Calu3 (cell line): Measurements from ENCODE around the gene JMJD6. TPM values are rescaled to one million over a fixed set of nuclear protein-coding genes. Genes with fewer than 3 reads are reported as not detected.

Experiments used
- BruUV-seq: library from RNA; stranded (reverse); fragments of 400-500 nt; replicated peaks from 2 replicates; lab custom pipeline; 2021; lab: Mats Ljungman, UMichigan
- CTCF ChIA-PET: fragments of 300-600 bp; sonication (Branson Sonifier 250); formaldehyde crosslinking; loops from one replicate; lab custom pipeline; 2022; ENCODE audit warnings: antibody characterized with exemption; lab: Charles Lee
- DNase-seq: peaks from one replicate; pipeline ENCODE4 v3.0.0; 2022
- H3K27ac Mint-ChIP-seq: one replicate; pipeline ENCODE4 v1.8.0; 2022; ENCODE audit warnings: mixed read lengths; ENCODE audit not compliant: unreplicated experiment
- H3K27me3 Mint-ChIP-seq: one replicate; pipeline ENCODE4 v1.8.0; 2022; ENCODE audit warnings: mixed read lengths; ENCODE audit not compliant: unreplicated experiment
- H3K36me3 Mint-ChIP-seq: one replicate; pipeline ENCODE4 v1.8.0; 2022; ENCODE audit warnings: mild to moderate bottlenecking, moderate library complexity, mixed read lengths; ENCODE audit not compliant: insufficient read depth, unreplicated experiment
- H3K4me1 Mint-ChIP-seq: one replicate; pipeline ENCODE4 v1.8.0; 2022; ENCODE audit warnings: mild to moderate bottlenecking, low read depth, mixed read lengths; ENCODE audit not compliant: unreplicated experiment
- H3K4me3 Mint-ChIP-seq: one replicate; pipeline ENCODE4 v1.8.0; 2022; ENCODE audit warnings: mild to moderate bottlenecking, low read depth, moderate library complexity, mixed read lengths; ENCODE audit not compliant: unreplicated experiment
- H3K9me3 Mint-ChIP-seq: one replicate; pipeline ENCODE4 v1.8.0; 2022; ENCODE audit warnings: low read depth, mixed read lengths; ENCODE audit not compliant: unreplicated experiment
- intact Hi-C: fragments of 100-400 bp; cut with micrococcal nuclease; formaldehyde crosslinking; loops from one replicate; pipeline ENCODE4 v1.10.0; 2022; ENCODE audit not compliant: unreplicated experiment
- total RNA-seq: library from RNA; stranded (reverse); gene quantifications from 2 replicates; pipeline ENCODE4 v1.2.3, GENCODE V29; 2022
- TF ChIP-seq, protein P1 (sequence below): fragments of 200-600 bp; IDR thresholded peaks from one replicate; pipeline ENCODE4 v1.8.0; 2022; ENCODE audit warnings: antibody characterized with exemption; ENCODE audit not compliant: unreplicated experiment

JMJD6 gene
- total RNA-seq, 1 experiment from 2014 or later: 62.1 TPM

DNA sequence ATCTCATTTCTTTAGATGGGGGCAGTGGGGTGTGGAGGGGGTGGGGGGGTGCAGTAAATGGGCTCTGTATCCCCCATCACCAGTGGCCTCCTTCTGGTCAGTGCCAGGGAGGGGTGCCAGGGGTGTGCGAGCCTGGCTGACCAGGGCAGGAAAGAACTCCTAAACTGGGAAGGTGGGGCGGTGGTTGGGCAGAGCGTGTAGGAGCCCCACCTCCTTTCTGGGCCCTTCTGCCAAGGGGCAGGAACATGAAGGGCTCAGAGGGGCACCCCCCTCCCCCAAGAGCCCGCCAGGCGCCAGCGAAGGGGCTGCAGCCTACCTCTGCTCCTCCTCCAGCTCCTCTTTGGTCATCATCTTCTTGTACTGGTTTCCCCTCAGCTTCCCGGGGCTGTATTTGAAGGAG is 41.6 kb downstream of the JMJD6 start:
- intact Hi-C loops: no loop called here
- Mint-ChIP-seq H3K4me3 (no peak overlapping the region), H3K27ac (no peak overlapping the region), H3K36me3 (no peaks in the 10 kb centered on the region), H3K4me1 (peaks cover 6% of the 10 kb centered on the region), H3K9me3 (no peaks in the 10 kb centered on the region), H3K27me3 (peaks cover 18% of the 10 kb centered on the region)
- TF ChIP-seq, protein P1, sequence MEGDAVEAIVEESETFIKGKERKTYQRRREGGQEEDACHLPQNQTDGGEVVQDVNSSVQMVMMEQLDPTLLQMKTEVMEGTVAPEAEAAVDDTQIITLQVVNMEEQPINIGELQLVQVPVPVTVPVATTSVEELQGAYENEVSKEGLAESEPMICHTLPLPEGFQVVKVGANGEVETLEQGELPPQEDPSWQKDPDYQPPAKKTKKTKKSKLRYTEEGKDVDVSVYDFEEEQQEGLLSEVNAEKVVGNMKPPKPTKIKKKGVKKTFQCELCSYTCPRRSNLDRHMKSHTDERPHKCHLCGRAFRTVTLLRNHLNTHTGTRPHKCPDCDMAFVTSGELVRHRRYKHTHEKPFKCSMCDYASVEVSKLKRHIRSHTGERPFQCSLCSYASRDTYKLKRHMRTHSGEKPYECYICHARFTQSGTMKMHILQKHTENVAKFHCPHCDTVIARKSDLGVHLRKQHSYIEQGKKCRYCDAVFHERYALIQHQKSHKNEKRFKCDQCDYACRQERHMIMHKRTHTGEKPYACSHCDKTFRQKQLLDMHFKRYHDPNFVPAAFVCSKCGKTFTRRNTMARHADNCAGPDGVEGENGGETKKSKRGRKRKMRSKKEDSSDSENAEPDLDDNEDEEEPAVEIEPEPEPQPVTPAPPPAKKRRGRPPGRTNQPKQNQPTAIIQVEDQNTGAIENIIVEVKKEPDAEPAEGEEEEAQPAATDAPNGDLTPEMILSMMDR: no peak
- DNase-seq: no peak
- BruUV-seq: no TSS peak
- CTCF ChIA-PET: no interaction called here

DNA sequence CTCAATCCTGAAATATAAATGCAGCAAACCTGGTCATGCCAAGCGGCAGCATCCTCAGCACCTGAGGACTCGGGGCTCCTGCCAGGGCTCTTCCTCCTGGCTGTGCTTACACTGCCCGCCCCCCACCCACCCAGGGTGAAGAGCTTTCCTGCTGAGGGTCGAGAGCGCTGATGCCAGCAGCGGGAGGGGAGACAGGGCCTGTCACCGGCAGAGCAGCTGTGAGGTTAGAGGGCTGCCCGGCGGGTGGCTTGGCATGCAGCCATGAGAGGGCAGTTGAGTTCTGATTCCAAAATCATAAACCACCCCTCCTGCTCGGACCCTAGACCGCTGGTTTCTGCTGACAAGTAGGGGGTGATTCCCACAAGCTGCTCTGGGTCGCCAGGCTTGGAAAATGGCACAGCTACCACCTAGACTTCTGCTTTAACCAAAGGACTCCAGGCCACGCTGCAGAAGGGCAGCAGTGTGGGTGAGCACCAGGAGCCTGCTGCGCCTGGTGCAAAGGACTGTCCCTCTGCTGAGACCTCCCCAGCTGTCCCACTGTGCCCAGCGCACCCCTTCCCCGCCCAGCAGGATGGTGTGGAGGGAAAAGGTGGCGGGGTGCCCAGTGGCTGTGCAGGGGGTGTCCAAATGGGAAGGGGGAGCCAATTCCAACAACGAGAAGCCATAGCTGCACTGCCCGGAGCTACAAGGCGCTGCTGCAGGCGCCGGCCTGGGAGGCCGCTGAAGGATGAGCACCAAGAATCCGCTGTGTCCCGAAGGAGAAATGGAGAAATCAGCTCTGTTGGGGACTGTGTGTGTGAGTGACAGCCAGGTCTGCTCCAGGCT is 42.3 kb downstream of the JMJD6 start:
- Mint-ChIP-seq H3K4me3 (no peak overlapping the region), H3K27ac (no peak overlapping the region), H3K36me3 (no peaks in the 10 kb centered on the region), H3K4me1 (peaks cover 6% of the 10 kb centered on the region), H3K9me3 (no peaks in the 10 kb centered on the region), H3K27me3 (peaks cover 17% of the 10 kb centered on the region)
- TF ChIP-seq, protein P1: no peak
- CTCF ChIA-PET: interaction anchor here (0.6 kb wide), 1 partner anchor 13 kb away, joined by 3 read pairs; no protein-coding TSS in a partner anchor
- no TSS peak for BruUV-seq
- DNase-seq: no peak
- intact Hi-C loops: no loop called here

GRCh38 chr17:76683011-76683755 is 43.2 kb downstream of the JMJD6 start:
- intact Hi-C loops: no loop called here
- BruUV-seq: no TSS peak
- Mint-ChIP-seq H3K9me3 (no peaks in the 10 kb centered on the region), H3K4me3 (no peak overlapping the region), H3K27me3 (peaks cover 8% of the 10 kb centered on the region), H3K27ac (no peak overlapping the region), H3K4me1 (peaks cover 6% of the 10 kb centered on the region), H3K36me3 (no peaks in the 10 kb centered on the region)
- CTCF ChIA-PET: interaction anchor here (0.6 kb wide), 1 partner anchor 12 kb away, joined by 3 read pairs; no protein-coding TSS in a partner anchor
- TF ChIP-seq, protein P1: no peak
- DNase-seq: no peak

- Mint-ChIP-seq H3K4me3 (no peak overlapping the region), H3K27ac (no peak overlapping the region), H3K36me3 (no peaks in the 10 kb centered on the region), H3K4me1 (peaks cover 6% of the 10 kb centered on the region), H3K9me3 (no peaks in the 10 kb centered on the region), H3K27me3 (no peaks in the 10 kb centered on the region)
- TF ChIP-seq, protein P1: no peak
- CTCF ChIA-PET: interaction anchor here (1.4 to 1.7 kb wide), 5 partner anchors 11 to 159 kb away, joined by 5 to 19 read pairs (median 13); no protein-coding TSS in a partner anchor
- DNase-seq: no peak
- no TSS peak for BruUV-seq
- intact Hi-C loops: no loop called here
Observed at GRCh38 chr17:76682296-76682695, 44.1 kb downstream of the JMJD6 start.
